K562 (cell line): ENCODE measurements around the gene TTC28. TPM values are rescaled to one million over a fixed set of nuclear protein-coding genes. Genes with fewer than 3 reads are reported as not detected.

Experiments
- ATAC-seq: fragments of 200-7000 bp; cut with Tn5 transposase; 3 replicates; pipeline ENCODE4 v1.9.1; 2020; ENCODE audit warnings: moderate library complexity
- BruUV-seq: library from RNA; stranded (reverse); fragments of 400-500 nt; replicated peaks from 2 replicates; lab custom pipeline; 2021; lab: Mats Ljungman, UMichigan
- CTCF ChIA-PET: fragments of 300-600 bp; formaldehyde crosslinking; extraction: SDS; loops from one replicate; lab custom pipeline; 2021; ENCODE audit warnings: low intra/inter-chr PET ratio; lab: Yijun Ruan, JAX
- POLR2A ChIA-PET: fragments of 300-600, 350-650 bp; sonication (Branson Sonifier 250); formaldehyde crosslinking; extraction: SDS; loops from one replicate; lab custom pipeline; 2021; ENCODE audit warnings: antibody characterized with exemption, inconsistent platforms; lab: Yijun Ruan, JAX
- DNase-seq, 4 experiments: peaks; one replicate each; pipeline versions ENCODE4 v3.0.0 to v3.0.0-alpha.2; 2011 to 2018; ENCODE audit warnings: low spot score in 3 of 4, mixed read lengths in 3 of 4; ENCODE audit errors: extremely low read depth in 1 of 4
- FAIRE-seq: peaks from 2 replicates; lab custom pipeline; 2011; peaks lifted over from hg19 to GRCh38; lab: Jason Lieb, UNC
- H2AFZ ChIP-seq: 2 replicates; pipeline ENCODE4 v1.6.0; 2011; ENCODE audit warnings: low read depth, low read length, control low read depth, inconsistent platforms
- H3K27ac ChIP-seq: fragments of 200-600 bp; 3 replicates; pipeline ENCODE4 v1.8.0; 2011; ENCODE audit warnings: low read depth, mild to moderate bottlenecking, control low read depth, inconsistent platforms, low read length, moderate library complexity, mixed read lengths; ENCODE audit errors: extremely low read depth
- H3K27me3 ChIP-seq, 2 experiments: fragments of 300-600 bp in 1 of 2; 2 replicates in 1 of 2; 3 replicates in 1 of 2; pipeline versions ENCODE4 v1.6.0 to v1.8.0; 2011; ENCODE audit warnings: inconsistent platforms in 2 of 2, low read length in 2 of 2, mild to moderate bottlenecking in 1 of 2, mixed read lengths in 1 of 2, moderate library complexity in 1 of 2; ENCODE audit not compliant: control insufficient read depth in 2 of 2, insufficient read depth in 2 of 2
- H3K36me3 ChIP-seq: fragments of 300-600 bp; 3 replicates; pipeline ENCODE4 v1.8.0; 2011; ENCODE audit warnings: mild to moderate bottlenecking, low read length, inconsistent platforms; ENCODE audit not compliant: control insufficient read depth, insufficient read depth
- H3K4me1 ChIP-seq, 2 experiments: fragments of 200-600 bp in 1 of 2; replicated peaks in 1 of 2; 2 replicates in 1 of 2; 3 replicates in 1 of 2; pipeline versions ENCODE4 v1.5.1 to v1.8.0; 2011; ENCODE audit warnings: inconsistent platforms in 2 of 2, low read length in 2 of 2, mild to moderate bottlenecking in 1 of 2, mixed read lengths in 1 of 2, moderate library complexity in 1 of 2; ENCODE audit not compliant: control insufficient read depth in 2 of 2, insufficient read depth in 2 of 2
- H3K4me2 ChIP-seq: 2 replicates; pipeline ENCODE4 v1.6.1; 2011; ENCODE audit warnings: low read length, control low read depth, inconsistent platforms, mixed read lengths; ENCODE audit not compliant: insufficient read depth
- H3K4me3 ChIP-seq: fragments of 200-600 bp; sonication (generic), shearing (Covaris generic); 2 replicates; pipeline ENCODE4 v1.5.1; 2016; ENCODE audit warnings: control low read depth, inconsistent platforms
- H3K79me2 ChIP-seq: fragments of 200-600 bp; 3 replicates; pipeline ENCODE4 v1.8.0; 2011; ENCODE audit warnings: low read length, inconsistent platforms; ENCODE audit not compliant: control insufficient read depth, insufficient read depth
- H3K9ac ChIP-seq, 2 experiments: 2 replicates each; pipeline versions ENCODE4 v1.6.0 to v1.6.1; 2011; ENCODE audit warnings: low read depth in 2 of 2, low read length in 2 of 2, control low read depth in 1 of 2, inconsistent platforms in 1 of 2, mild to moderate bottlenecking in 1 of 2, mixed read lengths in 1 of 2; ENCODE audit not compliant: insufficient read depth in 1 of 2
- H3K9me1 ChIP-seq: one replicate; pipeline ENCODE4 v1.6.0; 2011; ENCODE audit warnings: inconsistent platforms, mild to moderate bottlenecking, low read length, moderate library complexity; ENCODE audit not compliant: control insufficient read depth, insufficient read depth
- H3K9me3 ChIP-seq: replicated peaks from 2 replicates; pipeline ENCODE4 v1.5.1; 2011; ENCODE audit warnings: low read depth, low read length, inconsistent platforms; ENCODE audit not compliant: control insufficient read depth, insufficient read depth
- H4K20me1 ChIP-seq: replicated peaks from 2 replicates; pipeline ENCODE4 v1.6.1; 2011; ENCODE audit warnings: low read length, inconsistent platforms, mixed read lengths; ENCODE audit not compliant: control insufficient read depth, insufficient read depth
- CBX2 ChIP-seq: fragments of 200-600 bp; sonication (generic); IDR thresholded peaks from one replicate; pipeline ENCODE4 v1.6.1; 2012; ENCODE audit warnings: mild to moderate bottlenecking, low read length, inconsistent platforms; ENCODE audit not compliant: insufficient read depth, poor library complexity, severe bottlenecking
- ELF1 ChIP-seq: fragments of 200-800 bp; sonication (Bioruptor generic); IDR thresholded peaks from 2 replicates; pipeline ENCODE4 v1.6.1; 2016; ENCODE audit warnings: missing genetic modification characterization, missing compliant biosample characterization
- HDAC2 ChIP-seq: fragments of 450-650 bp; IDR thresholded peaks from 2 replicates; pipeline ENCODE4 v1.6.1; 2016; ENCODE audit warnings: mild to moderate bottlenecking
- KAT2B ChIP-seq: IDR thresholded peaks from one replicate; pipeline ENCODE4 v1.6.1; 2012; ENCODE audit warnings: low read depth, mild to moderate bottlenecking, control low read depth, inconsistent platforms, low read length, moderate library complexity
- PATZ1 ChIP-seq: fragments of 250-450 bp; sonication (Bioruptor Pico); IDR thresholded peaks from 2 replicates; pipeline ENCODE4 v1.5.0; 2020; ENCODE audit warnings: mild to moderate bottlenecking, borderline replicate concordance
- PML ChIP-seq: IDR thresholded peaks from 2 replicates; pipeline ENCODE4 v1.6.1; 2012; ENCODE audit warnings: low read length, inconsistent platforms
- SRSF9 ChIP-seq: fragments of 200-400 bp; formaldehyde crosslinking; IDR thresholded peaks from 2 replicates; pipeline ENCODE4 v1.6.1; 2017; ENCODE audit warnings: low read depth, low read length, borderline replicate concordance
- ZNF124 ChIP-seq: sonication (generic); formaldehyde crosslinking; IDR thresholded peaks from 2 replicates; pipeline ENCODE4 v1.8.1; 2022; ENCODE audit warnings: missing genetic modification reagents
- WGBS: fragments of 100-300 bp; shearing (Covaris generic); methylation state at CpG from one replicate; pipeline ENCODE4 v1.1.6; 2016; ENCODE audit warnings: low coverage, mixed read lengths; ENCODE audit not compliant: insufficient coverage; ENCODE audit errors: missing lambda C conversion rate; 5-methylcytosine and 5-hydroxymethylcytosine counted together
- in situ Hi-C: fragments of 300-500 bp; cut with MboI; formaldehyde crosslinking; loops from 4 replicates; pipeline ENCODE4 v1.15.0; 2018; ENCODE audit warnings: inconsistent platforms, mixed read lengths
- intact Hi-C: fragments of 100-400 bp; cut with micrococcal nuclease; formaldehyde crosslinking; loops from 2 replicates; pipeline ENCODE4 v1.14.2; 2022
- polyA plus RNA-seq, 8 experiments: library from polyadenylated mRNA; depleted of rRNA in 4 of 8; stranded (reverse) in 5 of 8; unstranded in 3 of 8; fragments of >200 nt; fragmentation: Nextera tagmentation in 2 of 8; fragmentation: Illumina TruSeq in 1 of 8; extraction: Ambion mirVana in 2 of 8; extraction: Trizol in 1 of 8; gene quantifications; 2 replicates each; pipeline versions ENCODE4 v1.2.1 to v1.2.3, GENCODE V29; 2011 to 2014; ENCODE audit warnings: inconsistent platforms in 1 of 8, missing spikeins in 1 of 8
- total RNA-seq, 7 experiments: library from RNA; depleted of rRNA in 6 of 7; stranded (reverse); fragments of >200 nt in 6 of 7; fragmentation: Illumina TruSeq in 2 of 7; extraction: Trizol in 2 of 7; gene quantifications; 2 replicates each; pipeline versions ENCODE4 v1.2.1 to v1.2.3, GENCODE V29; 2011 to 2021; ENCODE audit warnings: low replicate concordance in 1 of 7

The TTC28 gene
- total and polyA plus RNA-seq, 9 of the 15 experiments (the other 6 are each of a cell fraction or from before 2014, with no cell fraction given), result 0.22 to 10.7 (median 3.1) TPM

- TF ChIP-seq ZNF124 (CRISPR knock-in tag), result no peak
- H3K9me3 ChIP-seq, result no peaks in the 10 kb centered on the region
- no peak overlapping the region for H3K27ac ChIP-seq
- DNase-seq (no peak), FAIRE-seq (no peak), ATAC-seq (no peak)
- no TSS peak for BruUV-seq
- H3K27me3 ChIP-seq, result no peaks in the 10 kb centered on the region
- CTCF ChIA-PET, result no interaction called here
- H3K36me3 ChIP-seq, result no peaks in the 10 kb centered on the region
- no peaks in the 10 kb centered on the region for H3K79me2 ChIP-seq
- in situ Hi-C loops, result no loop called here
- no peak overlapping the region for H3K9ac ChIP-seq
- intact Hi-C loops, result no loop called here
- H3K4me2 ChIP-seq, result no peak overlapping the region
- H3K4me3 ChIP-seq, result no peak overlapping the region
- POLR2A ChIA-PET, result interaction anchor here (0.7 kb wide), 1 partner anchor 200 kb away, joined by 3 read pairs; no protein-coding TSS in a partner anchor
- H3K4me1 ChIP-seq, result no peaks in the 10 kb centered on the region
- WGBS, result 58% methylated on average over 7 of the region's 7 CpGs
- H2AFZ ChIP-seq, result no peak overlapping the region
- no peaks in the 10 kb centered on the region for H4K20me1 ChIP-seq
- H3K9me1 ChIP-seq, result no peaks in the 10 kb centered on the region
Observed at GRCh38 chr22:28044546-28045173, 635.0 kb downstream of the TTC28 start.

- ChIA-PET POLR2A (no interaction called here), CTCF (no interaction called here)
- H3K4me3 ChIP-seq, result no peak overlapping the region
- no peaks in the 10 kb centered on the region for H3K9me1 ChIP-seq
- no peaks in the 10 kb centered on the region for H3K79me2 ChIP-seq
- intact Hi-C loops (no loop called here), in situ Hi-C loops (no loop called here)
- no peaks in the 10 kb centered on the region for H3K36me3 ChIP-seq
- WGBS, result 63% methylated on average over 1 of the region's 2 CpGs
- BruUV-seq, result no TSS peak
- no peaks in the 10 kb centered on the region for H4K20me1 ChIP-seq
- no peak for FAIRE-seq
- DNase-seq, result no peak
- H3K4me2 ChIP-seq, result no peak overlapping the region
- H3K27me3 ChIP-seq, result no peaks in the 10 kb centered on the region
- no peaks in the 10 kb centered on the region for H3K9me3 ChIP-seq
- H2AFZ ChIP-seq, result no peak overlapping the region
- ATAC-seq, result no peak
- no peak overlapping the region for H3K27ac ChIP-seq
- no peaks in the 10 kb centered on the region for H3K4me1 ChIP-seq
- no peak overlapping the region for H3K9ac ChIP-seq
- TF ChIP-seq CBX2, result no peak
- TF ChIP-seq PATZ1 (CRISPR knock-in tag), result no peak
- TF ChIP-seq ELF1 (tag), result no peak
- TF ChIP-seq PML, result no peak
- no peak for TF ChIP-seq HDAC2
- no peak for TF ChIP-seq KAT2B
- no peak for TF ChIP-seq SRSF9
Observed at GRCh38 chr22:28043266-28043665, 636.4 kb downstream of the TTC28 start.
